Colon (tissue), 2 donors: ENCODE data around the gene VARS1.
"Not testable (repeated sequence)": the region's sequence is repeated elsewhere in the genome, so short reads cannot be mapped to it uniquely, and the experiment has no call there.

Experiments
- FAIRE-seq: peaks from 2 replicates; lab custom pipeline; 2012; peaks lifted over from hg19 to GRCh38; lab: Jason Lieb, UNC
- donor health status: control.
- donor health status: control.

The VARS1 gene

GRCh38 chr6:31821301-31822035 lies 25.9 kb upstream of the VARS1 start:
- no peak for FAIRE-seq

GRCh38 chr6:31820399-31820798 lies 24.8 kb upstream of the VARS1 start:
- FAIRE-seq: not testable (repeated sequence)

GRCh38 chr6:31819871-31820299 lies 24.3 kb upstream of the VARS1 start:
- FAIRE-seq: no peak

- not testable (repeated sequence) for FAIRE-seq
Measured at GRCh38 chr6:31817929-31818511, 22.5 kb upstream of the VARS1 start.

- FAIRE-seq: not testable (repeated sequence)
Measured at GRCh38 chr6:31817133-31817928, 21.8 kb upstream of the VARS1 start.

GRCh38 chr6:31815025-31815838 lies 19.7 kb upstream of the VARS1 start, which contains the start of the genes HSPA1A and HSPA1L:
Gene HSPA1A, plus strand, starts transcription at chr6:31815543. Its CDS starts 214 bp downstream, at chr6:31815757.
Gene HSPA1L, minus strand, starts transcription at chr6:31815283. Its CDS starts 3,311 bp downstream, at chr6:31811972.
- FAIRE-seq: no peak

- FAIRE-seq: no peak
Measured at GRCh38 chr6:31814677-31815024, 19.1 kb upstream of the VARS1 start.

GRCh38 chr6:31813465-31813849 lies 17.9 kb upstream of the VARS1 start:
- FAIRE-seq: no peak

- no peak for FAIRE-seq
Measured at GRCh38 chr6:31811645-31812044, 16.1 kb upstream of the VARS1 start.

- FAIRE-seq: not testable (repeated sequence)
Measured at GRCh38 chr6:31808599-31808998, 13.0 kb upstream of the VARS1 start.

- no peak for FAIRE-seq
Measured at GRCh38 chr6:31806470-31807272, 11.1 kb upstream of the VARS1 start, which contains the start of gene LSM2. Gene LSM2, minus strand, starts transcription at chr6:31806966. Its CDS starts 209 bp downstream, at chr6:31806757.

GRCh38 chr6:31805939-31806469 lies 10.5 kb upstream of the VARS1 start:
- no peak for FAIRE-seq

GRCh38 chr6:31801031-31801927 lies 5.7 kb upstream of the VARS1 start:
- not testable (repeated sequence) for FAIRE-seq

- FAIRE-seq: no peak
Measured at GRCh38 chr6:31799781-31800180, 4.2 kb upstream of the VARS1 start.

GRCh38 chr6:31797588-31797987 lies 2.0 kb upstream of the VARS1 start:
- no peak for FAIRE-seq

- FAIRE-seq: no peak
Measured at GRCh38 chr6:31796993-31797385, 1.4 kb upstream of the VARS1 start.

- no peak for FAIRE-seq
Measured at GRCh38 chr6:31794866-31795615, 511 bp downstream of the VARS1 start.

- no peak for FAIRE-seq
Measured at GRCh38 chr6:31794294-31794865, 1.2 kb downstream of the VARS1 start.

GRCh38 chr6:31793927-31794245 lies 1.7 kb downstream of the VARS1 start:
- not testable (repeated sequence) for FAIRE-seq
